IMR-90 (cell line): ENCODE data around the gene SDHAF1. TPM values are rescaled to one million over a fixed set of nuclear protein-coding genes. Genes with fewer than 3 reads are reported as not detected.

Source experiments
- ATAC-seq: fragments of 200-7000 bp; cut with Tn5 transposase; 2 replicates; pipeline ENCODE4 v1.9.1; 2020; ENCODE audit warnings: low read depth, mild to moderate bottlenecking, moderate library complexity
- BruUV-seq: library from RNA; stranded (reverse); fragments of 400-500 nt; replicated peaks from 2 replicates; lab custom pipeline; 2021; lab: Mats Ljungman, UMichigan
- CTCF ChIA-PET: fragments of 300-600 bp; formaldehyde crosslinking; extraction: SDS; loops from one replicate; lab custom pipeline; 2021; ENCODE audit warnings: antibody characterized with exemption; lab: Yijun Ruan, JAX
- POLR2A ChIA-PET: fragments of 300-600 bp; sonication (Branson Sonifier 250); formaldehyde crosslinking; loops from one replicate; lab custom pipeline; 2022; ENCODE audit warnings: antibody characterized with exemption; ENCODE audit not compliant: unreplicated experiment; lab: Charles Lee
- DNase-seq: peaks from one replicate; pipeline ENCODE4 v3.0.0; 2013
- H2AFZ ChIP-seq: replicated peaks from 2 replicates; pipeline ENCODE3; 2013; ENCODE audit warnings: low read length, mild to moderate bottlenecking; ENCODE audit not compliant: poor library complexity
- H2AK5ac ChIP-seq: 2 replicates; pipeline ENCODE4 v1.6.1; 2013; ENCODE audit warnings: low read depth, low read length, inconsistent platforms
- H2AK9ac ChIP-seq: replicated peaks from 2 replicates; pipeline ENCODE3; 2013; ENCODE audit warnings: mild to moderate bottlenecking, low read depth, low read length, moderate library complexity; ENCODE audit not compliant: poor library complexity
- H2BK120ac ChIP-seq: 2 replicates; pipeline ENCODE4 v1.6.1; 2013; ENCODE audit warnings: low read depth, low read length, inconsistent platforms
- H2BK15ac ChIP-seq: 3 replicates; pipeline ENCODE4 v1.6.1; 2013; ENCODE audit warnings: low read depth, low read length, inconsistent platforms
- H2BK20ac ChIP-seq: 2 replicates; pipeline ENCODE4 v1.6.1; 2013; ENCODE audit warnings: low read depth, mild to moderate bottlenecking, inconsistent platforms, low read length, moderate library complexity
- H2BK5ac ChIP-seq: 2 replicates; pipeline ENCODE4 v1.6.1; 2013; ENCODE audit warnings: mild to moderate bottlenecking, low read depth, low read length, inconsistent platforms; ENCODE audit not compliant: poor library complexity, severe bottlenecking
- H3K14ac ChIP-seq: replicated peaks from 2 replicates; pipeline ENCODE4 v1.6.1; 2013; ENCODE audit warnings: low read depth, low read length, inconsistent platforms
- H3K18ac ChIP-seq: 2 replicates; pipeline ENCODE4 v1.6.1; 2013; ENCODE audit warnings: low read depth, low read length, control low read depth
- H3K23ac ChIP-seq: 2 replicates; pipeline ENCODE4 v1.6.1; 2013; ENCODE audit warnings: low read depth, low read length, inconsistent platforms
- H3K27ac ChIP-seq: 2 replicates; pipeline ENCODE4 v1.5.1; 2013; ENCODE audit warnings: mild to moderate bottlenecking, control low read depth, low read length; ENCODE audit not compliant: insufficient read depth
- H3K27me3 ChIP-seq: 2 replicates; pipeline ENCODE4 v1.6.1; 2013; ENCODE audit warnings: low read length; ENCODE audit not compliant: control insufficient read depth, insufficient read depth
- H3K36me3 ChIP-seq: 2 replicates; pipeline ENCODE4 v1.6.1; 2013; ENCODE audit warnings: low read length, mixed read lengths; ENCODE audit not compliant: control insufficient read depth, insufficient read depth
- H3K4ac ChIP-seq: 2 replicates; pipeline ENCODE4 v1.6.1; 2013; ENCODE audit warnings: low read depth, low read length, inconsistent platforms
- H3K4me1 ChIP-seq: 2 replicates; pipeline ENCODE4 v1.6.1; 2013; ENCODE audit warnings: low read length, mixed read lengths; ENCODE audit not compliant: control insufficient read depth, insufficient read depth
- H3K4me2 ChIP-seq: 2 replicates; pipeline ENCODE4 v1.6.1; 2013; ENCODE audit warnings: low read depth, mild to moderate bottlenecking, control low read depth, low read length, moderate library complexity
- H3K4me3 ChIP-seq: 2 replicates; pipeline ENCODE4 v1.5.1; 2013; ENCODE audit warnings: low read depth, mild to moderate bottlenecking, control low read depth, low read length, moderate library complexity; ENCODE audit not compliant: insufficient read depth
- H3K56ac ChIP-seq: 2 replicates; pipeline ENCODE4 v1.6.1; 2013; ENCODE audit warnings: low read length, inconsistent platforms; ENCODE audit not compliant: insufficient read depth; ENCODE audit errors: extremely low read depth
- H3K79me1 ChIP-seq, 2 experiments: 2 replicates each; pipeline ENCODE4 v1.6.1; 2013; ENCODE audit warnings: low read length in 2 of 2, inconsistent platforms in 1 of 2, low read depth in 1 of 2
- H3K9ac ChIP-seq: 2 replicates; pipeline ENCODE4 v1.6.1; 2013; ENCODE audit warnings: low read depth, low read length, control low read depth
- H3K9me1 ChIP-seq: 2 replicates; pipeline ENCODE4 v1.6.1; 2013; ENCODE audit warnings: low read length, inconsistent platforms; ENCODE audit not compliant: insufficient read depth
- H3K9me3 ChIP-seq: 2 replicates; pipeline ENCODE4 v1.6.1; 2013; ENCODE audit warnings: low read length; ENCODE audit not compliant: control insufficient read depth, insufficient read depth
- H4K20me1 ChIP-seq: 2 replicates; pipeline ENCODE4 v1.6.1; 2013; ENCODE audit warnings: low read length, inconsistent platforms; ENCODE audit not compliant: insufficient read depth
- H4K5ac ChIP-seq: 2 replicates; pipeline ENCODE4 v1.6.1; 2013; ENCODE audit warnings: mild to moderate bottlenecking, low read depth, low read length, control low read depth
- H4K8ac ChIP-seq, 2 experiments: 2 replicates each; pipeline ENCODE4 v1.6.1; 2013; ENCODE audit warnings: low read depth in 2 of 2, low read length in 2 of 2, control low read depth in 1 of 2, inconsistent platforms in 1 of 2
- H4K91ac ChIP-seq: 2 replicates; pipeline ENCODE4 v1.6.1; 2013; ENCODE audit warnings: low read depth, low read length, inconsistent platforms; ENCODE audit not compliant: insufficient read depth
- BHLHE40 ChIP-seq: fragments of 150-350 bp; IDR thresholded peaks from 2 replicates; pipeline ENCODE4 v1.6.1; 2016; ENCODE audit warnings: mild to moderate bottlenecking, low read depth, low read length
- CEBPB ChIP-seq: IDR thresholded peaks from 2 replicates; pipeline ENCODE4 v1.6.1; 2012; ENCODE audit warnings: low read depth, low read length, improper control_type of control experiment
- CHD1 ChIP-seq: IDR thresholded peaks from 2 replicates; pipeline ENCODE4 v1.6.1; 2012; ENCODE audit warnings: low read depth, low read length, improper control_type of control experiment
- CTCF ChIP-seq: conservative IDR thresholded peaks from 2 replicates; pipeline ENCODE4 v1.5.1; 2012; ENCODE audit warnings: mild to moderate bottlenecking, low read depth, low read length, improper control_type of control experiment
- ELK1 ChIP-seq: fragments of 150-350 bp; IDR thresholded peaks from 2 replicates; pipeline ENCODE4 v1.6.1; 2016; ENCODE audit warnings: low read depth, mild to moderate bottlenecking, low read length, moderate library complexity, borderline replicate concordance
- FOS ChIP-seq: fragments of 150-350 bp; IDR thresholded peaks from 2 replicates; pipeline ENCODE4 v1.6.1; 2016; ENCODE audit warnings: low read depth, low read length
- MAFK ChIP-seq: IDR thresholded peaks from 2 replicates; pipeline ENCODE4 v1.6.1; 2012; ENCODE audit warnings: low read depth, low read length, improper control_type of control experiment
- MAZ ChIP-seq: IDR thresholded peaks from 2 replicates; pipeline ENCODE4 v1.6.1; 2012; ENCODE audit warnings: low read depth, mild to moderate bottlenecking, low read length, improper control_type of control experiment, moderate library complexity, borderline replicate concordance
- NFE2L2 ChIP-seq: fragments of 150-350 bp; IDR thresholded peaks from 2 replicates; pipeline ENCODE4 v1.6.1; 2016; ENCODE audit warnings: low read depth, mild to moderate bottlenecking, low read length
- POLR2A ChIP-seq: IDR thresholded peaks from 2 replicates; pipeline ENCODE4 v1.6.1; 2012; ENCODE audit warnings: mild to moderate bottlenecking, low read depth, low read length
- RAD21 ChIP-seq: IDR thresholded peaks from 2 replicates; pipeline ENCODE4 v1.6.1; 2012; ENCODE audit warnings: low read length, improper control_type of control experiment
- RCOR1 ChIP-seq: IDR thresholded peaks from 2 replicates; pipeline ENCODE4 v1.6.1; 2012; ENCODE audit warnings: mild to moderate bottlenecking, low read length, improper control_type of control experiment; ENCODE audit not compliant: insufficient replicate concordance
- RFX5 ChIP-seq: IDR thresholded peaks from 2 replicates; pipeline ENCODE4 v1.8.0; 2012; ENCODE audit warnings: low read depth, mild to moderate bottlenecking, low read length, moderate library complexity
- SMC3 ChIP-seq: fragments of 150-350 bp; IDR thresholded peaks from 2 replicates; pipeline ENCODE4 v1.6.1; 2016; ENCODE audit warnings: low read depth, mild to moderate bottlenecking, antibody characterized with exemption, low read length, moderate library complexity
- USF2 ChIP-seq: fragments of 150-350 bp; IDR thresholded peaks from 2 replicates; pipeline ENCODE4 v1.6.1; 2017; ENCODE audit warnings: mild to moderate bottlenecking, antibody characterized with exemption, low read length, low read depth
- WGBS, 2 experiments: methylation state at CpG; one replicate each; pipeline versions ENCODE4 v1.1.5 to v1.1.7; 2013; ENCODE audit warnings: missing lambda C conversion rate in 2 of 2; ENCODE audit not compliant: insufficient read length in 1 of 2; ENCODE audit errors: extremely low coverage in 2 of 2; 5-methylcytosine and 5-hydroxymethylcytosine counted together
- dilution Hi-C: fragments of 300-500 bp; cut with HindIII; formaldehyde crosslinking; loops from one replicate; pipeline ENCODE4 v1.14.3; 2018; ENCODE audit warnings: low sequenced_read_pairs; ENCODE audit not compliant: unreplicated experiment
- in situ Hi-C: fragments of 300-500 bp; cut with MboI; formaldehyde crosslinking; loops from 3 replicates; pipeline ENCODE4 v1.14.3; 2019; ENCODE audit warnings: low sequenced_read_pairs, inconsistent platforms, mixed read lengths
- intact Hi-C: fragments of 100-400 bp; cut with micrococcal nuclease; formaldehyde crosslinking; loops from 2 replicates; pipeline ENCODE4 v1.10.0; 2022
- polyA plus RNA-seq, 3 experiments: library from polyadenylated mRNA; depleted of rRNA; stranded (reverse); fragments of >200 nt; gene quantifications; 2 replicates each; pipeline ENCODE4 v1.2.3, GENCODE V29; 2012; ENCODE audit warnings: low replicate concordance in 1 of 3
- total RNA-seq: library from RNA; depleted of rRNA; stranded (reverse); fragments of >200 nt; gene quantifications from 2 replicates; pipeline ENCODE4 v1.2.3, GENCODE V29; 2012

Gene SDHAF1
- total and polyA plus RNA-seq, 2 of the 4 experiments (the other 2 are of a cell fraction), result 4.8 to 9.9 TPM

GRCh38 chr19:36040495-36040894 lies 45.5 kb downstream of the SDHAF1 start:
- no peak for ATAC-seq
- H3K9me1 ChIP-seq, result no peaks in the 10 kb centered on the region; the same call in 1 of the 2 replicates
- H3K56ac ChIP-seq, result no peak overlapping the region
- H2BK5ac ChIP-seq, result no peak overlapping the region
- H4K91ac ChIP-seq, result peak overlapping the region; percentile 49; the same call in 1 of the 2 replicates
- peaks cover 0 to 21% of the 10 kb centered on the region in 2 experiments; a peak in 2 of 4 replicates for H3K79me1 ChIP-seq
- WGBS, 2 experiments, result no CpG with 5 or more reads among the region's 6 CpGs
- no peak for TF ChIP-seq FOS
- no peak for TF ChIP-seq ELK1
- no peak for TF ChIP-seq MAFK
- TF ChIP-seq CHD1, result no peak
- TF ChIP-seq POLR2A, result no peak
- no peak for TF ChIP-seq RAD21
- no peak for TF ChIP-seq SMC3
- no peak for TF ChIP-seq USF2
- no peak for TF ChIP-seq CTCF
- TF ChIP-seq CEBPB, result no peak
- no peak for TF ChIP-seq RFX5
- no peak for TF ChIP-seq BHLHE40
- TF ChIP-seq NFE2L2, result no peak
- no peak for TF ChIP-seq MAZ
- no peak for TF ChIP-seq RCOR1
- dilution Hi-C loops, result no loop called here
- peak overlapping the region; percentile 93; the same call in 1 of the 2 replicates for H3K4ac ChIP-seq
- H3K27me3 ChIP-seq, result no peaks in the 10 kb centered on the region
- H3K4me1 ChIP-seq, result peaks cover 9% of the 10 kb centered on the region
- H2BK15ac ChIP-seq, result peak overlapping the region; percentile 41; the same call in 2 of the 3 replicates
- H3K4me2 ChIP-seq, result no peak overlapping the region
- no peak overlapping the region for H2AFZ ChIP-seq
- H4K5ac ChIP-seq, result peak overlapping the region; percentile 28; the same call in 1 of the 2 replicates
- H4K20me1 ChIP-seq, result no peaks in the 10 kb centered on the region
- no peaks in the 10 kb centered on the region for H3K9me3 ChIP-seq
- H2AK5ac ChIP-seq, result no peak overlapping the region; the same call in 1 of the 2 replicates
- CTCF ChIA-PET, result no interaction called here
- no peak overlapping the region for H3K23ac ChIP-seq
- no TSS peak for BruUV-seq
- POLR2A ChIA-PET, result no interaction called here
- no peak overlapping the region for H4K8ac ChIP-seq
- no peak overlapping the region for H3K9ac ChIP-seq
- in situ Hi-C loops, result no loop called here
- intact Hi-C loops, result no loop called here
- no peak overlapping the region for H2AK9ac ChIP-seq
- H2BK20ac ChIP-seq, result peak overlapping the region; percentile 42; the same call in 1 of the 2 replicates
- no peak overlapping the region for H3K27ac ChIP-seq
- H3K18ac ChIP-seq, result no peak overlapping the region
- peaks cover 6% of the 10 kb centered on the region for H3K36me3 ChIP-seq
- no peak overlapping the region for H3K14ac ChIP-seq
- no peak overlapping the region for H3K4me3 ChIP-seq
- no peak overlapping the region for H2BK120ac ChIP-seq
- DNase-seq, result no peak
